Transverse colon (tissue), 4 donors: Measurements from ENCODE around the gene NDN. TPM values are rescaled to one million over a fixed set of nuclear protein-coding genes. Genes with fewer than 3 reads are reported as not detected.

Experiments
- DNase-seq: peaks from one replicate; pipeline ENCODE4 v3.0.0-alpha.2; 2019
- H3K27ac ChIP-seq, 4 donors: fragments of 200-600 bp; sonication (generic); 2 replicates each; pipeline ENCODE4 v1.5.1; 2016 to 2018; ENCODE audit warnings: inconsistent platforms in 4 of 4
- H3K27me3 ChIP-seq: fragments of 200-600 bp; sonication (generic); 2 replicates; pipeline ENCODE4 v1.5.1; 2017; ENCODE audit warnings: inconsistent platforms
- H3K36me3 ChIP-seq, 4 donors: fragments of 200-600 bp; sonication (generic); 2 replicates each; pipeline ENCODE4 v1.5.1; 2017 to 2019; ENCODE audit warnings: inconsistent platforms in 4 of 4
- H3K4me1 ChIP-seq, 4 donors: fragments of 200-600 bp; sonication (generic); 2 replicates each; pipeline ENCODE4 v1.5.1; 2017 to 2020; ENCODE audit warnings: inconsistent platforms in 4 of 4
- H3K4me3 ChIP-seq, 4 donors: fragments of 200-600 bp; sonication (generic); 1 replicate in 1 of 4; 2 replicates in 3 of 4; pipeline versions ENCODE4 v1.5.1 to v1.6.1; 2017 to 2019; ENCODE audit warnings: inconsistent platforms in 4 of 4
- H3K9me3 ChIP-seq, 2 donors: fragments of 200-600 bp; sonication (generic); 2 replicates each; pipeline ENCODE4 v1.5.1; 2017 to 2019; ENCODE audit warnings: inconsistent platforms in 2 of 2
- EP300 ChIP-seq: sonication (generic); formaldehyde crosslinking; IDR thresholded peaks from one replicate; pipeline ENCODE4 v1.6.1; 2017; ENCODE audit warnings: antibody characterized with exemption, low read depth
- POLR2A ChIP-seq: fragments of 450-650 bp; IDR thresholded peaks from one replicate; pipeline ENCODE4 v1.6.1; 2016; ENCODE audit warnings: antibody characterized with exemption, mild to moderate bottlenecking, moderate library complexity
- POLR2AphosphoS5 ChIP-seq, 3 donors: sonication (generic); formaldehyde crosslinking; IDR thresholded peaks; one replicate each; pipeline ENCODE4 v1.6.1; 2016; ENCODE audit warnings: antibody characterized with exemption in 3 of 3
- WGBS, 2 donors: methylation state at CpG; one replicate each; pipeline ENCODE4 v1.1.5; 2018; ENCODE audit warnings: low coverage in 1 of 2; 5-methylcytosine and 5-hydroxymethylcytosine counted together
- in situ Hi-C, 4 donors: fragments of 200-750 bp; cut with MboI; loops; one replicate each; pipeline versions ENCODE4 v1.15.0 to v1.15.1; 2017; ENCODE audit warnings: low sequenced_read_pairs in 3 of 4, low pct_ligation_motif_present in 1 of 4, low pct_unique_long_range_greater_than_20kb in 1 of 4
- intact Hi-C: fragments of 100-400 bp; cut with DNase I; formaldehyde crosslinking; loops from one replicate; pipeline ENCODE4 v1.15.1; 2023; ENCODE audit warnings: low total_unique reads
- total RNA-seq, 4 donors: library from RNA; depleted of rRNA; stranded (reverse); fragments of >200 nt; gene quantifications; one replicate each; pipeline ENCODE4 v1.1.0, GENCODE V29; 2016
- TF ChIP-seq, protein P1 (sequence below), 5 experiments: fragments of 200-600 bp in 3 of 5; fragments of 450-650 bp in 2 of 5; sonication (generic) in 3 of 5; IDR thresholded peaks; 1 replicate in 2 of 5; 2 replicates in 3 of 5; pipeline ENCODE4 v1.5.1; 2016 to 2017; ENCODE audit warnings: antibody characterized with exemption in 5 of 5, inconsistent platforms in 3 of 5, mild to moderate bottlenecking in 2 of 5, moderate library complexity in 1 of 5

NDN gene
- total RNA-seq, 4 donors from 2014 or later = 21.4 to 66.7 (median 31.1) TPM

DNA sequence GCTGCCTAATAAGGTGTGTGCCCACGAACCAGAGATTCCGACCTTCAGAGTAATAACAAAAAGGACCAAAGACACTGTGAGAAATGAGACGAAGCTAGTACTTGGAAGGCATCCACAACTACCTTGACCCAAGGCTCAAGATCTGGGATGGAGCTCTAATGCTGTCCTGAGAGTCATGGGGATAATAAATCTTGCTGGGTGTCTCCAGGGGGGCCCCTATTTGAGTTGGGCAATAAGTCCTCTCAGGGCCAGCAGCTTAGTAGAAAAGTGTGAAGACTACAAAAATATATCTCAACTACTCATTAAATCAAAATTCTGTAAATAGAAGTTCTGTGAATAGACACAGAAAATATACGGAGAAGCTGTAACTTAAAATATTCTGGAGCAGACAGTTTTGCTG is 2.9 kb upstream of the NDN start:
- no peak for TF ChIP-seq POLR2AphosphoS5 (IDR thresholded peaks at IDR 0.05)
- TF ChIP-seq, protein P1, sequence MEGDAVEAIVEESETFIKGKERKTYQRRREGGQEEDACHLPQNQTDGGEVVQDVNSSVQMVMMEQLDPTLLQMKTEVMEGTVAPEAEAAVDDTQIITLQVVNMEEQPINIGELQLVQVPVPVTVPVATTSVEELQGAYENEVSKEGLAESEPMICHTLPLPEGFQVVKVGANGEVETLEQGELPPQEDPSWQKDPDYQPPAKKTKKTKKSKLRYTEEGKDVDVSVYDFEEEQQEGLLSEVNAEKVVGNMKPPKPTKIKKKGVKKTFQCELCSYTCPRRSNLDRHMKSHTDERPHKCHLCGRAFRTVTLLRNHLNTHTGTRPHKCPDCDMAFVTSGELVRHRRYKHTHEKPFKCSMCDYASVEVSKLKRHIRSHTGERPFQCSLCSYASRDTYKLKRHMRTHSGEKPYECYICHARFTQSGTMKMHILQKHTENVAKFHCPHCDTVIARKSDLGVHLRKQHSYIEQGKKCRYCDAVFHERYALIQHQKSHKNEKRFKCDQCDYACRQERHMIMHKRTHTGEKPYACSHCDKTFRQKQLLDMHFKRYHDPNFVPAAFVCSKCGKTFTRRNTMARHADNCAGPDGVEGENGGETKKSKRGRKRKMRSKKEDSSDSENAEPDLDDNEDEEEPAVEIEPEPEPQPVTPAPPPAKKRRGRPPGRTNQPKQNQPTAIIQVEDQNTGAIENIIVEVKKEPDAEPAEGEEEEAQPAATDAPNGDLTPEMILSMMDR (IDR thresholded peaks at IDR 0.05) = no peak
- WGBS, 2 donors = 60 to 77% methylated on average over 2 to 4 of the region's 4 CpGs
- in situ Hi-C loops = loop anchor here in 1 of 4 donors (25.0 kb wide), 1 partner anchor 103 kb away; no protein-coding TSS in a partner anchor
- Histone ChIP-seq H3K4me1 (no peaks in the 10 kb centered on the region), H3K27ac (peak overlapping the region in 1 of 4 donors; percentile 43), H3K27me3 (no peaks in the 10 kb centered on the region), H3K36me3 (no peaks in the 10 kb centered on the region), H3K9me3 (no peaks in the 10 kb centered on the region), H3K4me3 (no peak overlapping the region)
- DNase-seq = no peak
- intact Hi-C loops = no loop called here

DNA sequence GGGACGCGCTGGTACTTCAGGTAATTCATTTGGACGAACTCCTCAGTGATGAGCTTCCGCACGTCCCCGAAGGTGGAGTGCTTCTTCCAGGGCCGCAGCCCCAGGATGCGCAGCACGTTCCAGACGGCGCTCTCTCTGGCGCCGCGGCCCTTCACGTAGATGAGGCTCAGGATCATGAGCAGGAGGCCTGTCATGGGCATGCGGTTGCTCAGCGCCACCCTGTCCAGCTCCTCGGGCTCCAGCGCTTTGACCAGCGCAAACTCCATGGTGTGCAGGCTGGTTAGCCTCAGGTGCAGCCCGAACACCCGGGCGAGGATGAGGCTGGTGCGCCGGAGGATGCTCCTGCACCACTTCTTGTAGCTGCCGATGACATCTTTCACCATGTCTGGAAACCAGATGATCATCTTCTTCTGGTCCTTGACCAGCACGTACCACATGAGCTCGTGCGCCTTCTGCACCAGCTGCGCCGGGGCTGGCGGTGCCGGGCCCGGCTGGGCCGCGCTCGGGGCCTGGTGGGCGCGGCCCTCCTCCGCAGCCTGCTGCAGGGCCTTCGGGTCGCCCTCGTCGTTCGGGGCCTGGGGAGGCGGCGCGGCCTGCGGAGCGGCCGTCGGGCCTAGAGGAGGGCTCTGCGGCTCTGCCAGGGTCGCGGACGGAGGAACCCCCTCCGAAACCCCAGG is 501 bp downstream of the NDN start:
- peak overlapping the region; percentile 42 to 62 (median 50) for H3K4me3 ChIP-seq
- no peaks in the 10 kb centered on the region for H3K4me1 ChIP-seq
- DNase-seq = no peak
- intact Hi-C loops = no loop called here
- TF ChIP-seq, protein P1 (IDR thresholded peaks at IDR 0.05) = no peak
- H3K27me3 ChIP-seq = no peaks in the 10 kb centered on the region
- peak overlapping the region; percentile 52 to 63 (median 58) for H3K27ac ChIP-seq
- WGBS, 2 donors = 30 to 65% methylated on average over 2 to 35 of the region's 57 CpGs
- H3K9me3 ChIP-seq = no peaks in the 10 kb centered on the region
- no peaks in the 10 kb centered on the region for H3K36me3 ChIP-seq
- in situ Hi-C loops = loop anchor here in 1 of 4 donors (25.0 kb wide), 1 partner anchor 99 kb away; no protein-coding TSS in a partner anchor

DNA sequence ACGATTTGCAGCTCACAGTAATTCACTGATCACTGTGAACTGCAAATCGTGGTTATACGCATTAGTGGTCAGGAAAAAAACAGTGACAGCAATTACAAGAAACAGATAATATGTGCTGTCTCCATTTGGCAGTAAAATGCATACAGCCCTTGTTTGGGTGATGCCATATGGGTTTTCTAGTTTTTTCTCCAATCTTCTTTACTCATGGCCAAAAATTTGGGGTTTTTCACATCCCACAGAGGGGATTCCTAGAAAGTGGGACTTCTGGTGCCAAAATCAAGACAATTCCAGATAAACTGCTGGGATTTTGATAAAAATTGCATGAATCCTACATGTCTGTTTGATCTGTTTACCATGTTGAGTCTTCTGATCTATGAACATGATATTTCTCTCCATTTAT is 15.6 kb downstream of the NDN start:
- Histone ChIP-seq H3K27ac (no peak overlapping the region), H3K4me3 (no peak overlapping the region), H3K9me3 (no peaks in the 10 kb centered on the region), H3K4me1 (no peaks in the 10 kb centered on the region), H3K27me3 (no peaks in the 10 kb centered on the region), H3K36me3 (no peaks in the 10 kb centered on the region)
- intact Hi-C loops = no loop called here
- 46 to 63% methylated on average over 3 of the region's 3 CpGs for whole genome bisulfite sequencing, 2 donors
- DNase-seq = no peak
- TF ChIP-seq POLR2AphosphoS5 (IDR thresholded peaks at IDR 0.05) (no peak), EP300 (no peak), POLR2A (no peak)
- TF ChIP-seq, protein P1 (IDR thresholded peaks at IDR 0.05) = no peak
- in situ Hi-C loops = no loop called here

DNA sequence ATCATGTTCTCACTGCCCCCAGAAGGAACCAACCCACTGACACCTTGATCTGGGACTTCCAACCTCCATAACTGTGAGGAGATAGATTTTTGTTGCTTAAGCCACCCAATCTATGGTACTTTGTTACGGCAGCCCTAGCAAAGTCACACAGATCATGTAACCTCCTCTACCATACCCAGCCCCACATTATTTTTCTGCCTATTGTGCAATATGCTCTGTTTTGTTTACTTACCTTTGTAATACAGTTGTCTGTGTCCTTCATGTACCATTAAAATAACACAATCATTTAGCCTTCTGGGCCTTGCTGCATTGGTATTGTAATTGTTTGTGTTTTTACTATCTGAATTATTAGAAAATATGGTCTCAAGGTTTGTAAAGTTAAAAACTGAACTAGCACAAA is 16.1 kb downstream of the NDN start:
- intact Hi-C loops = no loop called here
- Histone ChIP-seq H3K36me3 (no peaks in the 10 kb centered on the region), H3K9me3 (no peaks in the 10 kb centered on the region), H3K27ac (no peak overlapping the region), H3K27me3 (no peaks in the 10 kb centered on the region), H3K4me1 (no peaks in the 10 kb centered on the region), H3K4me3 (no peak overlapping the region)
- no peak for TF ChIP-seq POLR2A
- TF ChIP-seq, protein P1 (IDR thresholded peaks at IDR 0.05) = no peak
- TF ChIP-seq POLR2AphosphoS5 (IDR thresholded peaks at IDR 0.05) = no peak
- no peak for TF ChIP-seq EP300
- DNase-seq = no peak
- WGBS, 2 donors = 86 to 100% methylated on average over 1 of the region's 1 CpG
- in situ Hi-C loops = no loop called here
